Measurements from ENCODE around the gene PREX1.

- TF ChIP-seq CTCF (IDR thresholded peaks at IDR 0.05) (no peak), POLR2A (IDR thresholded peaks at IDR 0.05) (no peak)
Observed at GRCh38 chr20:48741669-48742068, 86.1 kb downstream of the PREX1 start.

Measured in prostate gland (tissue), 2 donors.